HG03108 (cell line): ENCODE results near the gene TPT1.
"Not testable (repeated sequence)": the region's sequence is repeated elsewhere in the genome, so short reads cannot be mapped to it uniquely, and the experiment has no call there.

Experiments used
- ATAC-seq: cut with Tn5 transposase; IDR thresholded peaks from one replicate; pipeline ENCODE4 v1.9.1; 2021; ENCODE audit warnings: moderate library complexity; ENCODE audit not compliant: unreplicated experiment

TPT1 gene

DNA sequence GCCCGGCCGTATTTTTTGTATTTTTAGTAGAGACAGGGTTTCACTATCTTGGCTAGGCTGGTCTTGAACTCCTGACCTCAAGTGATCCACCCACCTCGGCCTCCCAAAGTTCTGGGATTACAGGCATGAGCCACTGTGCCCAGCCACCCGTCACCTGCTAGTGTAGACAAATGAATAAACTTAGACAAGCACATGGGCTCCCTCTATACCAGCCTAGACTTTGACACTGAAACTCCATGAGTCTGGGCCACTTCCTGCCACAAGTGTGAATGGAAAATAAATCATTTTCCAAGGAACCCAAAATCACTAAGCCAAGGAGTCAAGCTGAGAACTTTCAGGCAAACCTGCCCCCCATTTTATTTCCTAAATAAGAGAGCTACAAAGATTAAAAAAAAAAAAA is 27.0 kb upstream of the TPT1 start:
- no peak for ATAC-seq

DNA sequence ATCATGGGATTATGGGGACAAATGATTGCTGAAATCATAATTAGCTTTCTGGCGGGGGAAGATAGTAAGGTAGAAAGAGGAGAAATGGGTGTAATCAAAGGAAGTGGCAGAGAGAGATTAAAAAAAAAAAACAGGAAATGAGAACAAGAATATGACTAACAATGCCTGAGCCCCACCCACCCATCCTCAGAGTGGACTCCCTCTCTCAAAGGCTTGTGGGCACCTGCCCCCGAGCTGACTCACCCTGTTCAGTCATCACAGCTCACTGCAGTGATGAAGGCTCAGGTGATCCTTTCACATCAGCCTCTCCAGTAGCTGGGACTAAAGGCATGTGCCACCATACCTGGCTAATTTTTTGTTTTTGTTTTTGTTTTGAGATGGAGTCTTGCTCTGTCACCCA is 26.4 kb upstream of the TPT1 start:
- peak; percentile 98 for ATAC-seq

GRCh38 chr13:45365558-45365885 is 24.5 kb upstream of the TPT1 start:
- ATAC-seq, result no peak

GRCh38 chr13:45364876-45365557 is 24.0 kb upstream of the TPT1 start:
- ATAC-seq, result no peak

- no peak for ATAC-seq
Observed at GRCh38 chr13:45362939-45363338, 22.0 kb upstream of the TPT1 start.

GRCh38 chr13:45361596-45362206 is 20.7 kb upstream of the TPT1 start:
- ATAC-seq, result no peak

DNA sequence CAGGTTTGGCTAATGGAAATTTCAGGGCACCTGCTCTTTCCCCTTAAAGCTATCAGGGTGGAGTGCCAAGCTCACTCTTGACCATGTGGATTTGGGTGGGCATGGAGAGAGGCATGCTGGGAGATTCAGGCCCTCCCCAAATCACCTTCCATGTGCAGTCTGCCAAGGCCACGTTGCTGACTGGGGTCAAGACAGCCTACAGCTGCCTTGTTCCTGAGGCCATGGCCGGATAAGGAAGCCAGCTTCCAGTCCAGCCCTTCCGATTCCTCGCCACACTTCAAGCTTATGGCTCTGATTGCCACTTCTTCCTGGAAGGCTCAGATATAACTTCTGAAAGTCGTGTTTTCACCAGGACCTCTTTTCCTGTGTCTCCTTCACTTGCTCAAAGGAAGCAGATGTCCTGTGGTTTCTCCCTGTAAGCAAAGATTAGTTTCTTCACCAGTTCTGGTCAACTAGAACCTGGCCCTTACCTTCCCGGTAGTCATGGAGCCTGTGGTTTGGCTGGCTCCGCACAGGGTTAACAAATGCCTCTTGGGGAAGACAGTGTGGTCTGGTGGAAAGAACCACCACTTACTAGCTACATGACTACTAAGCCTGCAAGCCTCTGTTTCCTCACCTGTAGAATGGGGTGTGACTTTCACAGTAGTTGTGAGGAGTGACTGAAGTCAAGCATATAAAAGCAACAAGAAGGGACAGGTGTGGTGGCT is 16.1 kb upstream of the TPT1 start:
- no peak for ATAC-seq

DNA sequence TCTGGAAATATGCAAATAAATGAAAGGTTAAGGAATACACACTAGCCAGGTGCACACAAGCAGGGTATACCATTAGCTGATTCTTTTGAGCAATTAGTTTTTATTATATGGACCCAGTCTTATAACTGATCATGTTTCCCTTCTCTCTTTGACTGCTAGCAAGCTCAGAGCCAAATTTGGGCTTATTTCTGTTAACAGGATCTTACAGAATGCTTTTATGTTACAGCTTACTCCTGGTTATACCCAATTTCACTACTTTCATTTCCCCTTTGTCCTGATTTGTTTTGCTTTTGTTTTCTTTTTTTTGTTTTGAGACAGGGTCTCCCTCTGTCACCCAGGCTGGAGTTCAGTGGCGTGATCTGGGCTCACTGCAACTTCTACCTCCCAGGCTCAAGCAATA is 12.9 kb upstream of the TPT1 start:
- no peak for ATAC-seq

- ATAC-seq, result no peak
Observed at GRCh38 chr13:45352031-45352430, 11.0 kb upstream of the TPT1 start.

DNA sequence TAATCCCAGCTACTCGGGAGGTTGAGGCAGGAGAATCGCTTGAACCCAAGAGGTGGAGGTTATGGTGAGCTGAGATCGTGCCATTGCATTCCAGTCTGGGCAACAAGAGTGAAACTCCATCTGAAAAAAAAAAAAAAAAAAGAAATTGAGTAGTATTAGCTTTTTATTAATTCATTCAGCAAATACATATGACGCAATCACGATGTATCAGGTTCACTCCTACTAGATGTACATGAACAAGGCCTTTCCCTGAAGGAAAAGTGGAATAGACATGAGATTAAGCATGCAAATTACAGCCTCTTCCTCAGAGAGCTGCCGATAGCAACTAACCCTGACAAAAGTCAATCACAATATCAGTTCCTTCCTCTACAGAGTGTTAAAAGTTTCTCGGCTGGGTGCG is 9.2 kb upstream of the TPT1 start:
- ATAC-seq, result no peak

- no peak for ATAC-seq
Observed at GRCh38 chr13:45349438-45349837, 8.5 kb upstream of the TPT1 start.

GRCh38 chr13:45344064-45344463 is 3.1 kb upstream of the TPT1 start:
- ATAC-seq, result not testable (repeated sequence)

DNA sequence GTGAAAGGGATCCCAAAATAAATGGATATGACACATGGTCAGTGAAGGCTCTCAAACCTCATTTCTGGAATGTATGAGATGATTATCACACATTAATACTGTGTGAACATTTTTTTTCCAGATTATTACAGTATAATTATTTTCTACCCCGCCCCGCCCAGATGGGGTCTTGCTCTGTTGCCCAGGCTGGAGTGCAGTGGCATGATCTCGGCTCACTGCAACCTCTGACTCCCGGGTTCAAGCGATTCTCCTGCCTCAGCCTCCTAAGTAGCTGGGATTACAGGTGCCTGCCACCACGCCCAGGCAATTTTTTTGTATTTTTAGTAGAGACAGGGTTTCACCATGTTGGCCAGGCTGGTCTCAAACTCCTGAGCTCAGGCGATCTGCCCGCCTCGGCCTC is 2.1 kb upstream of the TPT1 start:
- ATAC-seq, result not testable (repeated sequence)

DNA sequence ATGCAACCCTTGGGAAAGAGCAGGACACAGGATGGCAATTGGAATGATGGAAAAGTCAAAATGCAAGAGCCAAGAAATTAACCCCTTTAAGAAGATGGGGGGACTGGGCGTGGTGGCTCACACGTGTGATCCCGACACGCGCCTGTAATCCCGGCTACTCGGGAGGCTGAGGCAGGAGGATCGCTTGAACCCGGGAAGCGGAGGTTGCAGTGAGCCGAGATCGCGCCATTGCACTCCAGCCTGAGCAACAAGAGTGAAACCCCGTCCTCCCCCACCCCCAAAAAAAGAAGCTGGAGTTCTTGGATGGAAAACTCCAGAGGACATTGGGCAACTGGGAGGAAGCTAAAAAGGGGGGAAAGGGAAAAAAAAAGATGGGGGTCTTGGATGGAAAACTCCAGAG is 1.7 kb upstream of the TPT1 start:
- ATAC-seq, result not testable (repeated sequence)

DNA sequence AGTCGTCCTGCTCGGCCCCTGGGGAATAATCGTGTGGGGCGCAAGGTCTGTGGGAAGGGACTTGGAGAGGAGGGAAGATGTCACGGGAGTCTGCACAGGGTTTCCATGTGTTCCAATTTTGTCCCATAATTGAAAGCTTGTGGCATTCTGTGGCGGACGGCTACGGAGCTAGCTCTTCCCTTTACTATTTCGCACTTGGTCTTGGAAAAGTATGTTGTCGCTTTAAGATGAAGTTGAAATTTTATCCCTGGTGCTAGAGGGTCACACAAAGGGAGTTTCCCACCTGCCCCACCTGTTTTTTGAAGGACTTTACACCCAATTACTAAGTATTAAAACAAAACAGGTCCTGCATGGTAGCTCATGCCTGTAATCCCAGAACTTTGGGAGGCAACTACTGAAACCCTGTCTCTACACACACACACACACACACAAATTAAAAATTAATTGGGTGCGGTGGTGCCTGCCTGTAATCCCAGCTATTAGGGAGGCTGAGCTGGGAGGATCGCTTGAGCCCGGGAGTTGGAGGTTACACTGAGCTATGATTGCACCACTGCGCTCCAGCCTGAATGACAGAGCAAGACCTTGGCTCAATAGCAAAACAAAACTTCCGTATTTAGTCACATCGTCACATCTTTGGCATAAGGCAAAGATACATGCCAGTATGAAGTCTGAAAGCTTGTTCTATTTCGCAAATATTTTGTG is 967 bp upstream of the TPT1 start:
- ATAC-seq, result no peak

DNA sequence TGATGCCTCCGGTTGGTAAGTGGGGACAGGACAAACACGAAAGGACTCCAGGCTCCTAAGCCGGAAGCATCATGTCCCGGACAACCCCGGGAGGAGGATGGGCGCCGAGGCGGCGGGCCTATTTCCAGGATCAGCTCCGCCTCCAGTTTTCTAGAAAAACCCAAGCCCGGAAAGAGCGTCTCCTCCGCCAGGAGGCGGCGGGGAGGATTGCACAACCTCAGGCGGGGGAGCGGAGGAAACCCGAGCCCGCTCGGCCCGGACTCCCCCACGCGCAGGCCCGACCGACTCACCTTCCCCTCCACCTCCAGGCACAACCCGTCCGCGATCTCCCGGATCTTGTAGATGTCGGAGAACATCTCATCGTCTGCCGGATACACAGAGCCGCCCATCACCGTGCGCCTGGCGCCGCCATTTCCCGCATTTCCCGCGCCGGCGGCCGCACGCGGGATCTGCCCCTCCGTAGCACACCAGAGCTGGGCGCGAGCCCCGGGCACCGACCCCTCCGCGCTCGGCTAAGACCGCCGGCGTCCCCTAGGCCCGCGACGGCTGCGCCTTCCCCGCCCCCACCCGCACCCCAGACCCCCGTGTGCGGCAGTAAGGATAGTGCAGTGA is 455 bp downstream of the TPT1 start:
- peak; percentile 23 for ATAC-seq

DNA sequence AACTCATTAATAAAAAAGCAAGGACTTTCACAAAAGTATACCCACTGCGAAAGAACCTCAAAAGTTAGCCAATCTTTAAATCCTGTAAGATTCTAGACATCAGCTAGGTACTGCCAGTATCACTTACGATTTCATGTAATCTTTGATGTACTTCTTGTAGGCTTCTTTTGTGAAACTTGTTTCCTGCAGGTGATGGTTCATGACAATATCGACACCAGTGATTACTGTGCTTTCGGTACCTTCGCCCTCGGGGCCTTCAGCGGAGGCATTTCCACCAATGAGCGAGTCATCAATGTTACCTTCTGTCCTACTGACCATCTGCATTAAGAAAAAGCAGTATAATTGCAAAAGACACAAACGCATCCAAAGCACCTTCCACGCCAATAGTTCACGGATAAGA is 1.1 kb downstream of the TPT1 start:
- no peak for ATAC-seq

DNA sequence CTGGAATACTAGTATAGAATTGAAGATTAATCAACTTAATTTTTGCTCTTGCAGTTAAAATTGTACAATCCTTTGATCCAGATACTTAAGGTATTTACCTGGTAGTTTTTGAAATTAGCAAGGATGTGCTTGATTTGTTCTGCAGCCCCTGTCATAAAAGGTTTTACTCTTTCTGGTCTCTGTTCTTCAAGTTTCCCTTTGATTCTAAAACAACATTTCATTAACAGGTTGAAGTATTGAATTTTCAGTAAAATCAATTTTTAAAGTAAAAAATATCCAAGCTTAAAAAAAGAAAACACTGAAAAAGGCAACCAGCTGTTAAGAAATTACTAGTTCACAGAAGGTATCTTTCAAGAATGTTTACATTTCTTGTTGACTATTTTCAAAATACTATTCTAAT is 1.6 kb downstream of the TPT1 start:
- ATAC-seq, result no peak

DNA sequence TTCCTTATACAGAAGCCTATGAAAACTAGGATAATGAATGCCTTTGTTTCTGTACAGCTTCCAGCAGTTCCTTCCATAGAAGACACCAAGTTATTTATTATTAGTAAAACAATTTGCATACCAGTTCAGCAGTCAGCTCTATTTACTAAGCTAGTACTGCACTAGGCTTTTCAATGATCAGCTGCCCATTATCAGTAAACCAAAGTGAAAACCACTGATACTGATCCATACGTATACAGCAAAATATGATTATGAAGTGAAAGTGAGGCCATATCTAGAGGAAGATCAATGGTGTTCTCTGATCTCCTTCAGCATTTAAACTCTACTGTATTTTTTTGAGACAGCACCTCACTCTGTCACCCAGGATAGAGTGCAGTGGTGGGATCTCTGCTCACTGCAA is 3.2 kb downstream of the TPT1 start:
- no peak for ATAC-seq

DNA sequence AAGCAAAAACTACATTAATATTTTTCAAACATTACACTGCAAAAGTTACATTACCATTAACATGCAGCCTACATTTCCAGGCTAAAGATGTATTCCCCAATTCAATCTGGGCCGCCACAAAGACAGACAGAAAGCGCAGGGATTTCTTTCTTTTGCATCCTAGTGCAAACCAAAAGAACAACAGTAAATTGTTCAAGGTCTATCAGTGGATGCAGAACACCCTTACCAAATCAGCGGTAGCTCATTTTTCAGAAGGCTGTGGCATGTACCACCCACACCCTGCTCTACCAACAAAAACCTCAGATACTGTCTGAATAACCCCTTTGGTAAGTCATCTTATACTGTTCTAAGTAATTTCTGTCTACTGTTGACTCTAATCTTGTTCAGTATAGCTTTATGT is 3.6 kb downstream of the TPT1 start:
- no peak for ATAC-seq

DNA sequence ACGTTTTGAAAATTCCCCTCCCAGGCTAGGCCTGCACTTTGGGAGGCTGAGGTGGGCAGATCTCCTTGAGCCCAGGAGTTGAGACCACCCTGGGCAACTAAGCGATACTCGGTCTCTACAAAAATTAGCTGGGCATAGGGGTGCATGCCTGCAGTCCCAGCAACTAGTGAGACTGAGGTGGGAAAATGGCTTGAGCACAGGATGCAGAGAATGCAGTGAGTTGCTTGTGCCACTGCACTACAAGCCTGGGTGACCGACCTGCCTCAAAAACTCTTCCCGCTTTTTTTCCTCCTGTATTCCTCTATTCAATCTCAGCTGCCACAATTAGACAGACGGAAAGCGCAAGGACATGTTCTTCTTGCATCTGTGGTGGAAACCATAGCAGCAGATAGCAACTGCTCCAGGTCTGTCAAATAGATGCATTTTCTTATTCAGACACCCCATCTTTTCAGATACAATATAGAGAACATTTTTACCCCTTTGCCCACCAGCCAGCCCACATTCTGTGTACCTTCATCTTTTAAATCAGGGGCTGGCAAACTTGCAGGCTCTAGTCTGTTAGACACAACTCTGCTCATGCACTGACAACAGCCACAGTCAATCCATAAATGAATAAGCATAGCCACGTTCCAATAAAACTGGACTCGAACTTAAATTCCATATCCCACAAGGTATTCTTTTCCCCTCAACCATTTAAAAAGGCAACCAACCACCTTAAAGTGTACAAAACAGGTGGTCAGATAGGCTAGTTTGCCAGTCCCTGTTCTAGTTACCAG is 4.8 kb downstream of the TPT1 start:
- no peak for ATAC-seq
